ENCODE results near the gene PADI1.

The PADI1 gene

GRCh38 chr1:17276568-17276967 is 71.6 kb downstream of the PADI1 start:
- TF ChIP-seq CTCF (IDR thresholded peaks at IDR 0.05): no peak
- Histone ChIP-seq H3K9me3 (ENCODE audit: control insufficient read depth, low read length) (no peaks in the 10 kb centered on the region), H3K4me3 (ENCODE audit: low read depth, low read length) (no peak overlapping the region), H3K36me3 (ENCODE audit: control insufficient read depth, insufficient read depth, low read length) (no peaks in the 10 kb centered on the region), H3K9ac (no peak overlapping the region), H3K27ac (no peak overlapping the region), H2AFZ (no peak overlapping the region), H3K79me2 (no peaks in the 10 kb centered on the region), H3K4me1 (no peaks in the 10 kb centered on the region), H3K27me3 (ENCODE audit: control insufficient read depth, insufficient read depth, low read length) (no peaks in the 10 kb centered on the region), H3K4me2 (ENCODE audit: low read length) (no peak overlapping the region)

- no peaks in the 10 kb centered on the region for H3K36me3 ChIP-seq (ENCODE audit: control insufficient read depth, insufficient read depth, low read length)
- H3K4me3 ChIP-seq (ENCODE audit: low read depth, low read length): no peak overlapping the region
- no peaks in the 10 kb centered on the region for H3K4me1 ChIP-seq
- H3K27me3 ChIP-seq (ENCODE audit: control insufficient read depth, insufficient read depth, low read length): no peaks in the 10 kb centered on the region
- H3K9me3 ChIP-seq (ENCODE audit: control insufficient read depth, low read length): no peaks in the 10 kb centered on the region
- no peak overlapping the region for H3K9ac ChIP-seq
- TF ChIP-seq CTCF (IDR thresholded peaks at IDR 0.05): no peak
- H3K4me2 ChIP-seq (ENCODE audit: low read length): no peak overlapping the region
- no peak overlapping the region for H2AFZ ChIP-seq
- no peaks in the 10 kb centered on the region for H3K79me2 ChIP-seq
- H3K27ac ChIP-seq: no peak overlapping the region
Observed at GRCh38 chr1:17277511-17278159, 72.7 kb downstream of the PADI1 start.

- Histone ChIP-seq H3K79me2 (no peaks in the 10 kb centered on the region), H3K4me2 (ENCODE audit: low read length) (no peak overlapping the region), H3K9ac (no peak overlapping the region), H3K27ac (no peak overlapping the region), H2AFZ (no peak overlapping the region), H3K4me3 (ENCODE audit: low read depth, low read length) (no peak overlapping the region), H3K36me3 (ENCODE audit: control insufficient read depth, insufficient read depth, low read length) (no peaks in the 10 kb centered on the region), H3K27me3 (ENCODE audit: control insufficient read depth, insufficient read depth, low read length) (no peaks in the 10 kb centered on the region), H3K9me3 (ENCODE audit: control insufficient read depth, low read length) (no peaks in the 10 kb centered on the region), H3K4me1 (no peaks in the 10 kb centered on the region)
- no peak for TF ChIP-seq CTCF (IDR thresholded peaks at IDR 0.05)
Observed at GRCh38 chr1:17278996-17279830, 74.3 kb downstream of the PADI1 start.

- TF ChIP-seq CTCF (IDR thresholded peaks at IDR 0.05): no peak
- Histone ChIP-seq H3K27me3 (ENCODE audit: control insufficient read depth, insufficient read depth, low read length) (no peaks in the 10 kb centered on the region), H3K4me3 (ENCODE audit: low read depth, low read length) (no peak overlapping the region)
Observed at GRCh38 chr1:17280436-17280835, 75.5 kb downstream of the PADI1 start.

More at GRCh38 chr1:17280436-17280835, 75.5 kb downstream of the PADI1 start:
- Histone ChIP-seq H3K9ac (no peak overlapping the region), H2AFZ (no peak overlapping the region), H3K27ac (no peak overlapping the region), H3K4me2 (ENCODE audit: low read length) (no peak overlapping the region), H3K79me2 (no peaks in the 10 kb centered on the region), H3K4me1 (no peaks in the 10 kb centered on the region), H3K9me3 (ENCODE audit: control insufficient read depth, low read length) (no peaks in the 10 kb centered on the region), H3K36me3 (ENCODE audit: control insufficient read depth, insufficient read depth, low read length) (no peaks in the 10 kb centered on the region)
